Measurements from ENCODE around the gene BHMT2.

The BHMT2 gene

DNA sequence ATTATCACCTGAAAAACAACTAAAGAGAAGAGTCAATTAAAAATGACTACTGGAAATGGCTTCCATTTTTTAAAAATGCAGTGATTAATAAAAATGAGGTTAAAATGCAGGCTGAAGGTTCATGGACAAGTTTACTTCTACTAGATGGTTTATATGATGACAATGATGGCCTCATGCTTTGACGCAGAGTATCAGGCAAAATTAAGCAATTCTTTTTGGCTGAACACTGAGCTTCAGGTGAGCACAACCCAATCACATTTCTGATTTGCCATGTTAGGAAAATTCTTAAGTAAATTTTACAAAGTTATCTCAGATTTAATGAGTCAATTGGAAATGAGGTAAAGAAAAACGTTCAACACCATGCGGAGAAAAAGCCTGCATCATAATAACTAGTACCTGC is 22.4 kb upstream of the BHMT2 start:
- no peak for ATAC-seq
- H3K4me1 Mint-ChIP-seq = no peaks in the 10 kb centered on the region
- no peak for DNase-seq
- H3K36me3 Mint-ChIP-seq (ENCODE audit: low read depth) = no peaks in the 10 kb centered on the region
- no peaks in the 10 kb centered on the region for H3K9me3 Mint-ChIP-seq
- no peak overlapping the region for H3K27ac Mint-ChIP-seq
- H3K4me3 Mint-ChIP-seq = no peak overlapping the region
- H3K27me3 Mint-ChIP-seq = no peaks in the 10 kb centered on the region

GRCh38 chr5:79048437-79048836 is 21.1 kb upstream of the BHMT2 start:
- no peak for DNase-seq
- no peak for ATAC-seq
- Mint-ChIP-seq H3K27me3 (no peaks in the 10 kb centered on the region), H3K36me3 (ENCODE audit: low read depth) (no peaks in the 10 kb centered on the region), H3K4me1 (no peaks in the 10 kb centered on the region), H3K27ac (no peak overlapping the region), H3K9me3 (no peaks in the 10 kb centered on the region), H3K4me3 (no peak overlapping the region)

DNA sequence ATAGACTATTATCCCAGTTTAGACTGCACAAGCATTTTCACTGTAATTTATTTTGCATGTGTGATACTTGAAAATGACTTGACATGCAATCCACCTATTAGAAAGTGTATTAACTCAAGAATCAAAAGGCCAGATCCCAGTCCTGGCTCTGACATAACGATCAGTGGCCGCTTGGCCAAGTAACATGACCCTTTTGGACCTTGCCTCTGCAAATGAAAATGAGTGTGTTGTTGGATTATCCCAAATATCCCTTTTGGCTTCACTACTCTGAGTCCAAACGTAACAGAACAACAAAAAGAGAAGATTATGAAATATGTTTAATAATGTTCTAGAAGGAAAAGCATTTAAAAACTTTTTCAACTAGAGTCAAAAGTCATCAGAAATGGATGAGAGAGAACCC is 19.1 kb upstream of the BHMT2 start:
- Mint-ChIP-seq H3K4me1 (no peaks in the 10 kb centered on the region), H3K27me3 (peaks cover 1% of the 10 kb centered on the region), H3K36me3 (ENCODE audit: low read depth) (no peaks in the 10 kb centered on the region), H3K27ac (no peak overlapping the region), H3K4me3 (no peak overlapping the region), H3K9me3 (no peaks in the 10 kb centered on the region)
- DNase-seq = no peak
- ATAC-seq = no peak

- Mint-ChIP-seq H3K27me3 (peaks cover 1% of the 10 kb centered on the region), H3K4me3 (no peak overlapping the region), H3K9me3 (no peaks in the 10 kb centered on the region), H3K36me3 (ENCODE audit: low read depth) (no peaks in the 10 kb centered on the region), H3K4me1 (peaks cover 2% of the 10 kb centered on the region), H3K27ac (no peak overlapping the region)
- ATAC-seq (no peak), DNase-seq (no peak)
Measured at GRCh38 chr5:79053321-79053720, 16.2 kb upstream of the BHMT2 start.

DNA sequence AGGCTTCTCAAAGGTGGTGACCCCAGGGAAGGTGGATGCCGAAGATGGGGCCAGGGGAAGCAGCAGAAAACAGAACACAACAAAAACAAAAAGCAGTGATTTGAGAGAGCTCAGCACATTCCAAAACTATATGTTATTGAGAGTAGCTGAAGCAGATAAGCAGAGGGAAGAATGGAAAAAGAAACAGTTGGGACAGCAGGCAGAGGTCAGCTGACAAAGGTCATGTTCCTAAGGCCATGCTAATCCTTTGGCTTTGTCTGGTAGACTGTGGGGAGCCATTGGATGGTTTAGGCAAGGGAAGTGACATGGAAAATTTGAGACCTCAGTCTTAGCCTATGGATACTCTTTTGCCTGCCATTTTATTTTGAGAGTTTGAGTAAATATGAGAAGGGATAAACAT is 14.6 kb upstream of the BHMT2 start:
- Mint-ChIP-seq H3K36me3 (ENCODE audit: low read depth) (no peaks in the 10 kb centered on the region), H3K9me3 (no peaks in the 10 kb centered on the region), H3K27me3 (peaks cover 1% of the 10 kb centered on the region), H3K27ac (no peak overlapping the region), H3K4me1 (peaks cover 3% of the 10 kb centered on the region), H3K4me3 (no peak overlapping the region)
- ATAC-seq (no peak), DNase-seq (no peak)

DNA sequence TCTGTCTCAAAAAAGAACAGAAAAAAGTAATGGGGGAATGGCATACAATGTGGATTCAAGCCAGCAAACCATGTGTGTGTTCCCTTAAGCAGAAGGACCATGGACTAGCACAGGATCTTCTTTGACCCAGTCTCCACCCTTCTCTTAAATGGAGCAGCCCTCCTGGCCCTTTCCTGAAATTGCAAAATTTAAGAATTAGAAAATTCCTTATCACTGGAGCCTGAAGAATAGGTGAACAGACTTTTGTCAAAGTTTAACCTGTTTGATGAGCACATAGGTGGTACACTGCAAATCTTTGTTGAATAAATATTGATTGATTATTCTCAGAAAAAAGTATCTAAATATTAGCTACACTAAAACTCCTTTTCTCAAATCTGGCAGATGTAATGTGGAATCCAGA is 12.7 kb upstream of the BHMT2 start:
- Mint-ChIP-seq H3K4me1 (peaks cover 3% of the 10 kb centered on the region), H3K27ac (no peak overlapping the region), H3K36me3 (ENCODE audit: low read depth) (no peaks in the 10 kb centered on the region), H3K9me3 (no peaks in the 10 kb centered on the region), H3K27me3 (peaks cover 3% of the 10 kb centered on the region), H3K4me3 (no peak overlapping the region)
- DNase-seq = no peak
- no peak for ATAC-seq

GRCh38 chr5:79059674-79060073 is 9.9 kb upstream of the BHMT2 start:
- Mint-ChIP-seq H3K27ac (no peak overlapping the region), H3K36me3 (ENCODE audit: low read depth) (no peaks in the 10 kb centered on the region)

GRCh38 chr5:79062436-79062835 is 7.1 kb upstream of the BHMT2 start:
- Mint-ChIP-seq H3K27me3 (peaks cover 8% of the 10 kb centered on the region), H3K9me3 (no peaks in the 10 kb centered on the region), H3K36me3 (ENCODE audit: low read depth) (no peaks in the 10 kb centered on the region), H3K4me3 (no peak overlapping the region), H3K4me1 (peaks cover 3% of the 10 kb centered on the region), H3K27ac (no peak overlapping the region)
- DNase-seq (no peak), ATAC-seq (no peak)

More at GRCh38 chr5:79059674-79060073, 9.9 kb upstream of the BHMT2 start:
- peaks cover 3% of the 10 kb centered on the region for H3K4me1 Mint-ChIP-seq
- H3K9me3 Mint-ChIP-seq = no peaks in the 10 kb centered on the region
- peaks cover 4% of the 10 kb centered on the region for H3K27me3 Mint-ChIP-seq
- no peak overlapping the region for H3K4me3 Mint-ChIP-seq
- no peak for DNase-seq
- ATAC-seq = no peak

- DNase-seq (no peak), ATAC-seq (no peak)
- H3K27ac Mint-ChIP-seq = no peak overlapping the region
- peaks cover 36% of the 10 kb centered on the region for H3K27me3 Mint-ChIP-seq
- no peak overlapping the region for H3K4me3 Mint-ChIP-seq
- H3K36me3 Mint-ChIP-seq (ENCODE audit: low read depth) = no peaks in the 10 kb centered on the region
- peaks cover 6% of the 10 kb centered on the region for H3K4me1 Mint-ChIP-seq
- H3K9me3 Mint-ChIP-seq = peaks cover 4% of the 10 kb centered on the region
Measured at GRCh38 chr5:79070350-79070667, 742 bp downstream of the BHMT2 start.

DNA sequence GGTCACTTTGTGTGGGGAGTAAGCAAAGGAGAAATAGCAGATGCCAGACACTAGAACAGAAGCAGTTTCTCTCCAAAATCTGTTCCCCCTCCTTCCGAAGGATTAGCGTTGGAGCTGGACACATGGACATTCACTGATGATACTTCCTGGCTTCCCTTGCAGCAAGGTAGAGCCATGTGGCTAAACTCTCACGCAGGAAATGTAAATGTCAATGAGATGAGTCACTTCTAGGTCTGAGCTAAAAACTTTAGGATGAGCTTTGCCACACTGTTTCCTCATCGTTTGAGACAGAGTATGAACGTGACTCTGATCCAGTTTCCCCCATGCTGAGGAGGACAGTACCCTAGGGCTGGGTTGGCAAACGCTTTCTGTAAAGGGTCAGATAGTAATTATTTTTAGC is 5.1 kb downstream of the BHMT2 start:
- H3K4me1 Mint-ChIP-seq = peaks cover 6% of the 10 kb centered on the region
- no peaks in the 10 kb centered on the region for H3K36me3 Mint-ChIP-seq (ENCODE audit: low read depth)
- H3K27ac Mint-ChIP-seq = no peak overlapping the region
- H3K27me3 Mint-ChIP-seq = peaks cover 22% of the 10 kb centered on the region
- H3K4me3 Mint-ChIP-seq = no peak overlapping the region
- ATAC-seq (peak; percentile 59), DNase-seq (no peak)
- H3K9me3 Mint-ChIP-seq = peaks cover 4% of the 10 kb centered on the region

DNA sequence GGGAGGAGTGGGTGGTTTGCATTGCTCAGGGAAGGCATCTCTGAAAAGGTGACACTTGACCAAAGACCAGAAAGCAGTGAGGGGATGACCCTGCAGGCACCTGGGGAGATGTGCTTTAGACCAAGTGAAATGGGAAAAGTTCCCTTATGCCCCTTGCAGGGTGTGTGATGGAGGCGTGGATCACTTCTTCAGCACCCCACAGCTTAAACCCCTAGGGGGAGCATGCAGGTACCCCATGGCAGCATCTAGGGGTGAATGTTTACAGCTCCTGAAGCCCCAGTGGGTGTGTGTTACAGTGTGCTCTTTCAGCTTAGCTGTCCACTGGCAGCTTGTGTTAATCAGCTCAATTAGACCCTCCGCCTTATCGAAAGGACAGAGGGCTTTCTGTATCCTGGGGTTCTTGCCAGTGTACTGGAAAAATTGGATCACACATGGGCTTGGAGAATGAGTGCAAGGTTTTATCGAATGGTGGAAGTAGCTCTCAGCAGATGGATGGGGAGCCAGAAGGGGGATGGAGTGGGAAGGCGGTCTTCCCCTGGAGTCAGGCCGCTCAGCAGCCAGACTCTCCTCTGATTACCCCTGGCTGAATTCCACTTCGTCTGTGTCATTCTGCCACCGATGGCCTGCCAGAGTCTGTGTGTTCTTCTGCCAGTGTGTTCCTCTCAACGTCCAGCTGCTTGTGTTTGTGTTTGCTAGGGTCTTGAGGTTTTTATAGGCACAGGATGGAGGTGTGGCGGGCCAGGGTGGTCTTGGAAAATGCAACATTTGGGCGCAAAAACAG is 6.3 kb downstream of the BHMT2 start:
- ATAC-seq (no peak), DNase-seq (no peak)
- peaks cover 6% of the 10 kb centered on the region for H3K4me1 Mint-ChIP-seq
- peaks cover 4% of the 10 kb centered on the region for H3K9me3 Mint-ChIP-seq
- H3K27ac Mint-ChIP-seq = no peak overlapping the region
- H3K36me3 Mint-ChIP-seq (ENCODE audit: low read depth) = no peaks in the 10 kb centered on the region
- no peak overlapping the region for H3K4me3 Mint-ChIP-seq
- peaks cover 15% of the 10 kb centered on the region for H3K27me3 Mint-ChIP-seq

DNA sequence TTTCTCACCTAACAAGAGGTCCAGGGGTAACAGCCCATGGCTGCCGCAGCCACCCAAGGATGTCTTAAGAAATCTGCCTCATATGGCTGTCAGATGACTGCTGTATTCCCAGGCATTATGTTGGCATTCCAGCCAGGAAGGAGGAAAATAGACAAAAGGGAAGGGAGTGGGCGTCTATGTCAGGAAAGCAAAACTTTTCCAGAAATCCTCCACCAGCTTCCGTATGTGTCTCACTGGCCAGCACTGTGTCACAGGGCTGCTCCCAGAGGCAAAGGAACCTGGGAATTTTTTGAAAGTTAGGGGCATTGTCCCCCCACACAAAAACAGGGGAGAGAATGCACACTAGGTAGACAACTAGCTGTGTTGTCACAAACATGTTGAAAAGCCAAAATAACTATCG is 7.3 kb downstream of the BHMT2 start:
- DNase-seq (no peak), ATAC-seq (no peak)
- Mint-ChIP-seq H3K36me3 (ENCODE audit: low read depth) (no peaks in the 10 kb centered on the region), H3K4me1 (peaks cover 6% of the 10 kb centered on the region), H3K4me3 (no peak overlapping the region), H3K27me3 (peaks cover 11% of the 10 kb centered on the region), H3K9me3 (peaks cover 4% of the 10 kb centered on the region), H3K27ac (no peak overlapping the region)

DNA sequence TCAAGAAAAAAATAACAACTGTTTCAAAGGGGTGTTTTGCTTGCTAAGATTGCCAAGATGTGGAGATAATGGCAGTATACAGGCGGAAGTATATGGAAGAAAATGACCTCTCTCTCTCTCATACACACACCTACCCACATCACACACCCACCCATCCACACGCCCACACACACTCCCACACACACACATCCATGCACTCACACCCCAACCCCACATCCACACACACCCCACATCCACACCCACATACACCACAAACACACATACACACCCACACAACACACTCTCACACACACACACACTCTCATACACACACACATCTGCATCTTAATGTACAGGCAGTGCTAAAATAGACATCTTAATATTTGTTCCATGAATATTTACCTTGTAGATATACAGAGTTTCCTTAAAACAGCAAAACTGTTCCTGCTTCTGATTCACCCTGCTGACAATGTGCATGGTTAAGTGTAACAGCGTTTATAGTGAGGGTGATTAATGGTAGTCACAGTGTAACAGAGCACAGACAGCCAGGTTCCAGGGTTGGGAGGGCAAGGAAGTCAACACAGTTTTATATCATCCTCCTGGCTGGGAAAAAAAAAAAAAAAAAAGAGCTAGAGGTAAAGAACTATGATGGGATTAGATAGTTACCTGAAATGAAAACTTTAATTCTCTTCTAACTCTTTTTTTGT is 8.3 kb downstream of the BHMT2 start:
- H3K36me3 Mint-ChIP-seq (ENCODE audit: low read depth) = no peaks in the 10 kb centered on the region
- peaks cover 6% of the 10 kb centered on the region for H3K4me1 Mint-ChIP-seq
- ATAC-seq = no peak
- H3K27me3 Mint-ChIP-seq = peaks cover 6% of the 10 kb centered on the region
- no peak for DNase-seq
- no peak overlapping the region for H3K4me3 Mint-ChIP-seq
- no peak overlapping the region for H3K27ac Mint-ChIP-seq
- H3K9me3 Mint-ChIP-seq = no peaks in the 10 kb centered on the region

GRCh38 chr5:79080804-79081203 is 11.2 kb downstream of the BHMT2 start:
- DNase-seq = no peak
- no peaks in the 10 kb centered on the region for H3K9me3 Mint-ChIP-seq
- no peak overlapping the region for H3K4me3 Mint-ChIP-seq
- H3K4me1 Mint-ChIP-seq = no peaks in the 10 kb centered on the region
- H3K27ac Mint-ChIP-seq = no peak overlapping the region
- ATAC-seq = no peak
- no peaks in the 10 kb centered on the region for H3K27me3 Mint-ChIP-seq
- H3K36me3 Mint-ChIP-seq (ENCODE audit: low read depth) = no peaks in the 10 kb centered on the region

DNA sequence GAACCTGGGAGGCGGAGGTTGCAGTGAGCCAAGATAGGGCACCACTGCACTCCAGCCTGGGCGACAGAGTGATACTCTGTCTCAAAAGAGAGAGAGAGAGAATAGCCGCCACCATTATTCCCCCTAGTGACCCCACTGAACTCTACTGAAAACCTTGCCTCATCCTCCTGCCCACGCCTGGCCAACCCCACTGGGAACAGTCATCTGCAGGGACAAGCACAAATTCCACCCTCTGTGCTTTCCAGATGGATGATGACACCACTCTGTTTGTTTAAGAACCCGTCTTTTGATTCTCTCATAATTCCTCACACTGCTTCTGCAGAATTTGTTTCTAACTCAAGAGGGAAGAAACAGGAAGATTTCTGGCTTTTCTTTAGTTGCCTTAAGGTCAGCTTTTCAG is 12.2 kb downstream of the BHMT2 start:
- Mint-ChIP-seq H3K4me3 (no peak overlapping the region), H3K4me1 (no peaks in the 10 kb centered on the region), H3K36me3 (ENCODE audit: low read depth) (no peaks in the 10 kb centered on the region), H3K9me3 (no peaks in the 10 kb centered on the region), H3K27me3 (no peaks in the 10 kb centered on the region), H3K27ac (no peak overlapping the region)
- no peak for DNase-seq
- ATAC-seq = no peak

Measured in activated naive CD8-positive, alpha-beta T cell treated with anti-CD3 and anti-CD28 coated beads, Interleukin-2, amount 50 U/mL, for 24 hours (primary cell).